ENCODE measurements around the gene PDE6G. TPM values are rescaled to one million over a fixed set of nuclear protein-coding genes. Genes with fewer than 3 reads are reported as not detected.

The PDE6G gene
- total RNA-seq, 4 donors from 2014 or later = 2.1 TPM; not detected in 3

GRCh38 chr17:81686614-81687013 lies 30.3 kb upstream of the PDE6G start:
- H3K27me3 ChIP-seq = no peaks in the 10 kb centered on the region
- no peaks in the 10 kb centered on the region for H3K36me3 ChIP-seq
- no peak overlapping the region for H3K27ac ChIP-seq
- intact Hi-C loops (cut with DNase I; ENCODE audit: low total_unique reads) = no loop called here
- H3K4me1 ChIP-seq = peaks cover 7 to 19% of the 10 kb centered on the region in 2 donors
- no peak for DNase-seq
- H3K9me3 ChIP-seq = no peaks in the 10 kb centered on the region
- no peak overlapping the region for H3K4me3 ChIP-seq
- no peak for TF ChIP-seq CTCF (IDR thresholded peaks at IDR 0.05)
- no peak for TF ChIP-seq POLR2A (IDR thresholded peaks at IDR 0.05)

- Histone ChIP-seq H3K27me3 (no peaks in the 10 kb centered on the region), H3K4me1 (peaks cover 7 to 19% of the 10 kb centered on the region in 2 donors), H3K27ac (no peak overlapping the region), H3K4me3 (peak overlapping the region; percentile 88 to 99), H3K9me3 (no peaks in the 10 kb centered on the region), H3K36me3 (no peaks in the 10 kb centered on the region)
- intact Hi-C loops (cut with DNase I; ENCODE audit: low total_unique reads) = no loop called here
- DNase-seq = no peak
- TF ChIP-seq CTCF (IDR thresholded peaks at IDR 0.05) (no peak), POLR2A (IDR thresholded peaks at IDR 0.05) (no peak)
Measured at GRCh38 chr17:81685108-81685507, 28.8 kb upstream of the PDE6G start.

- no peak for TF ChIP-seq CTCF (IDR thresholded peaks at IDR 0.05)
- TF ChIP-seq POLR2A (IDR thresholded peaks at IDR 0.05) = no peak
- no peaks in the 10 kb centered on the region for H3K36me3 ChIP-seq
- H3K4me1 ChIP-seq = peaks cover 7 to 19% of the 10 kb centered on the region in 2 donors
- peak overlapping the region; percentile 42 to 73 for H3K27ac ChIP-seq
- no peak for DNase-seq
- peak overlapping the region; percentile 88 to 99 for H3K4me3 ChIP-seq
- no peaks in the 10 kb centered on the region for H3K27me3 ChIP-seq
- H3K9me3 ChIP-seq = no peaks in the 10 kb centered on the region
- intact Hi-C loops (cut with DNase I; ENCODE audit: low total_unique reads) = no loop called here
Measured at GRCh38 chr17:81684442-81684911, 28.1 kb upstream of the PDE6G start.

DNA sequence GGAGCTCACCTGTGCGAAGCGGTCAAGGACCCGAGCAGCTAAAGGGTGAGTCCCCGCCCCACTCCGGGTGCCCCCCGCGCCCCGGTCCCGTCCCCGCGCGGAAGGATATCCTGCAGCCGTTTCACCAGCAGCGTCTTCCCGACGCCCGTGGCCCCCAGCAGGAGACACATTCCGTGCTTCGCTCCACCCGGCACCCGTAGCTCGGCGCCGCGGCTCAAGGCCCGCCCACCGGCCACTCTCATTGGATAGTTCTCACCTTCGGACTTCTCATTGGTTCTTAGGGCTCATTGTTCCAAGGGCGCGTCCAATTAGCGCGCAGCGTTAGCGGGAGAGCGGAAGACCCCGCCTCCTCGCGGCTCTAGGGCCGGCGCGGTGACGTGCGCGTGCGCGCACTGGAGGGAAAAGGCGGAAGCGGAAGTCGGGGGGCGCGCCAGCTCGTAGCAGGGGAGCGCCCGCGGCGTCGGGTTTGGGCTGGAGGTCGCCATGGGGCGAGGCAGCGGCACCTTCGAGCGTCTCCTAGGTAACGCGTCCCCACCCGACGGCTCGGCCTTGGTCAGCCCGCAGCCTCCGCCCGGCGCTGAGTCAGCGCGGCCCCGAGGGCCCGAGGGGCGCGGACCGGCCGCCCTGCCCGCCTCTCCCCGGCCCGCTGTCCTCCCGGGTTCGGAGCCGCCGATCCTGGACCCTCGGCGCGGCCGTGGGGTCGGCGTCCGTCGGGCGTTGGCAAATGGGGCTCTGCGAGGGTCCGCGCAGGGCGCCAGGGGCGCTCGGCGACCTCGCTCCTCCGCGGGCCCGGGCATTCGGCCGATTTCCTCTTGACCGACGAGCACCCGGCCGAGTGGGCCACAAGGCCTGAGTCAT lies 27.5 kb upstream of the PDE6G start, which contains the start of the genes ARL16 and HGS:
Gene ARL16 (minus strand): TSS at position 214 of the 858 bp plus-strand sequence. CDS start 44 bp downstream, at position 170.
Gene HGS (plus strand): TSS at position 428 of the 858 bp plus-strand sequence. CDS start 56 bp downstream, at position 484.
- Histone ChIP-seq H3K9me3 (no peaks in the 10 kb centered on the region), H3K27ac (peak within 1 kb of the TSS; percentile 73 to 86), H3K4me3 (peak within 1 kb of the TSS; percentile 88 to 99), H3K36me3 (no peaks in the 10 kb centered on the region), H3K4me1 (peaks cover 7 to 19% of the 10 kb centered on the region in 2 donors), H3K27me3 (no peaks in the 10 kb centered on the region)
- intact Hi-C loops (cut with DNase I; ENCODE audit: low total_unique reads) = no loop called here
- DNase-seq = peak; percentile 98 to 99
- TF ChIP-seq CTCF (IDR thresholded peaks at IDR 0.05) (peak in 1 of 4 experiments; percentile 30), POLR2A (IDR thresholded peaks at IDR 0.05) (peak in 1 of 2 donors; percentile 71)

DNA sequence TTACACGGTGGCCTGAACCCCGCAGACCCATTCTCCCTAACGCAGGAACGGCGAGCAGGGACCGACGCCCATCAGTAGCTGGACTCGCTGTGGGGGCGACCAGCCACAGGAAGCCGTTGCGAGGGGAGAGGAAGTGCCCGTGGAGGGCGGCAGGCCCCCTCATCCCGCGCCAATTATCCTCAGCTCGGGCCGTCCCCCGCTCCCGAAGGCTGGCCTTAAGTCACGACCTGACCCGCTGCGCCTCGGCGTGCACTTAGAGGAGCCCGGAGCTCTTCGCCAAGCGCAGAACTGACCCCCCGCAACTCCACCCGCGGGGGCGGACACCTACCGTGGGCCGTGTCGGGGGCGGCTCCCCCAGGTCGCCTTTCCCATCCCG lies 26.9 kb upstream of the PDE6G start:
- Histone ChIP-seq H3K4me3 (peak overlapping the region; percentile 88 to 99), H3K27me3 (no peaks in the 10 kb centered on the region), H3K36me3 (no peaks in the 10 kb centered on the region), H3K4me1 (peaks cover 7 to 19% of the 10 kb centered on the region in 2 donors), H3K27ac (peak overlapping the region; percentile 73 to 86), H3K9me3 (no peaks in the 10 kb centered on the region)
- no peak for DNase-seq
- no peak for TF ChIP-seq POLR2A (IDR thresholded peaks at IDR 0.05)
- no peak for TF ChIP-seq CTCF (IDR thresholded peaks at IDR 0.05)
- intact Hi-C loops (cut with DNase I; ENCODE audit: low total_unique reads) = no loop called here

Data from uterus (tissue), 4 donors.